NCI-H1930 (cell line): ENCODE data around the gene FEM1C.

ENCODE experiments used
- DNase-seq, 2 experiments: peaks; one replicate each; lab custom pipeline; 2025; lab: John Stamatoyannopoulos, UW

Gene FEM1C

DNA sequence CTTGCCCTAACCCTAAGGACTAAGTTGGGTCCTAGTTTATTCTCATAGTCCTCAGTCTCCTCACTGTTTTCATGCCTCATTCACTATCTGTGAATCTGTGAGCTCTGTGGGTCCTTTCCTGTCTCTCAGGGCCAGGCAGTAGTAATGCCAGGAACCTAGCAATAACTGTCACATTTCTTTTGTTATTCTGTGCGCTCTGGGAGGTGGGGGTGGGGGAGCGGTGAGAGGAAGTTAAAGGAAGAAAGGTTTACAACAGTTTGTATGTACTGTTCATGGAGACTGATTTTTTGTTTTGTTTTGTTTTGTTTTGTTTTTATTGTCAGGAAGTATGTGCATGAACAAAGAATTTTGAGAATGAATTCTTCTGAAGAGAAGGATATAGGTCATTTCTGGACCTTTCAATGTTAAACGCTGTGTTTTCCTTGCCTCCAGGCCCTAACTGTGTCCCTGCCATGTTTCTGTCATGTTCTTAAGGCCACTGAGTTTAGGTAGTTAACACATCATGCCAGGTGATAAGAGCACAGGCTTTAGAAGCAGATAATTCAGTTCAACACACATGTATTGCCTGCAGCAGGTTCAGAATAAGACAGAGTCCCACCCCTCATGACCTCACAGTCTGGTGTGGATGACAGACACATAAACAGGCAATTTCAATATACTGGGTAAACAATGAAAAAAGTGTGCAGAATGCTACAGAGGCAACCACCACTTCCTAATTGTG lies 13.3 kb upstream of the FEM1C start:
- DNase-seq = no peak

DNA sequence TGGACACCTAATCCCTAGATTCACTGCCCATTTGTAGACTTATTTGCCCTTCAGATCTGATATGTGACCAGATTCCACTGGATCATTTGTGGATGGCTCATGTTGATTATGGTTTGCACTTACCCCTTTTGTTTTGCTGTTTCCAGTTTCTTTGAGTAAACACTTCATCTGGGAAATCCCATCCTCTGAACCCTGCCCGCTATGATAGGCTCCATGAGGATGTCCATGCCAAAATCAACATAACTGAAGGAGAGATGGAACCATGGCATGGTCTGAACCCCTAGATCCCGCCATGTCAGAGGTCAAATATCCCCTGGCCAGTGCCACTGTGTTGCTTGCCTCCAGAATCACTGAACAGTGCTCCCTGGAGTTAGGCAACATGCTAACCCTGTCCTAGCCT lies 11.7 kb upstream of the FEM1C start:
- no peak for DNase-seq

DNA sequence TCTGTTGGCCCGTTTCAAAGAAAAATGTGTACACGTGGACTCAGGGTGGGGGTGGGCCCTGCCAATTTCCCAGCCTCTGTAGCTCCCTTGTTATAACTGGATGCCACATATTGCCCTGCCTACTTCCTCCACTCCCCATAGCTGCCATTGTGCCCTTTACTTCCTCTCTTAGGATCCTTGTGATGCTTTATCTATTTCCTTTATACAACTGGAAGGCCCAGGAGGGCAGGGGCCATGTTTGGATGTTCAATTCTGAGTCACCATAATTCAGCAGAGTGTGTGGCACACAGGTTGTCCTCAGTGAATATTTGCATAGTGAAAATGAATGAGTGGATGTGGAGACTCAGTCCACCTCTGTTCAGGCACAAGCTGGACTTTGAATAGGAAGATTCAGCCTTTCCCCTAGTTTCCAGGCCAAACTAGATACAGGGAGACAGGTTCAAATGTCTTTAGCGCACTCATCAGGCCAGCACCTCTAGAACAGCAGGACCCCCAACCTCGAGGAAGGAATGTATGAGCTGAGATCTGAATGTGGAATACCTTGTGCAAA lies 10.6 kb upstream of the FEM1C start:
- no peak for DNase-seq

DNA sequence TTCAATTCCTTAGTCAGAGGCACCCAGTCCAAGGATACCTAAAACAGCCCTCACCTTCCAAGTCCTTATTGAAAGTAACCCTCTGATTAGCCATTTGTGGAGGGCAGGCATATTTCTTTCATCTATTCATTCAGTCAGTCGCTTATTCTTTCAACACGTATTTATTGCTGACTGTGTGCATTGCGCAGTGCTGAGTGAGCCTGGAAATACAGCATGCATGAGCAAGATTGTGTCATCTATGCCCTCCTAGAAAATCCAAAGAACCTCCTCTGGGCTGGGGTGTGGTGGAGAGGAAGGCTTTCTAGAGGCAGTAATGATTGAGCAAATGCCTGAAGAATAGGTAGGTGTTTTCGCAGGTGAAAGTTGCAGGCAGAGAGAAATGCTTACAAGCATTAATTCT lies 8.5 kb upstream of the FEM1C start:
- no peak for DNase-seq

DNA sequence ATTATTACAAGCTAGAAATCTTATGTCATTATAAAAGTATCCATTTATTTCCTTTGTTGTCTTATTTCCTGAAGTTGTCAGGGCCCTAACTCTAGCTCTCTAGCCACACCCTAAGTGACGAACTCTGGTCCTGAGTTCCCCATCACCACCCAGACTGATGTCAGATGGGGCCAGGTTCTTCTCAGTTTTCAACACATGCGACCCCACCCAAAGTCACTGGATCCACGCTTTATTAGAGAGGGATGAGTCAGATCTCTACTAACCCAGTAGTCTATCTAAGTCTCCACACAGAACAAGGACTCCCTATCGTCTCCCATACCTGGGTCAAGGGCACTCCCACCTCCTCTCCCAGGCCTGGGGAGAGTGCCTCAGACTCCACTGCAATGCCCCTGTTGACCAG lies 6.8 kb upstream of the FEM1C start:
- no peak for DNase-seq

DNA sequence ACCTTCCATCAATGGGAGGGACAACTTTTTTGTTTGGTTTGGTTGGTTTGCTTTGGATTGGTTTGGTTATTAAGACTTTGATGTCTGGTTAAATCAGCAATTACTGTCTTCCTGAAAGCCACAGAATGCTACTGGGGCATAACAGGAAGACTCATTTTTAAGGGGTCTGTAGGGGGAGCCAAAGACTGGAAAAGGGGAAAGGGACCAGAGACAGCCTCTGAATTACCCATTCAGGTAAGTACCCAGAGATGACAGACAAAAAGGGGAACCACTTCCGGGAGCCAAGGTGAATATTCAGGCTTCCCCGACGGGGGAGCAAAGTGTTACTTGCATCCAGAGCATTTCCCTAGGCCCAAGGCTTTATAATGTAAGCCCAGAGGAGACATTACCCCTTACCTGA lies 4.6 kb upstream of the FEM1C start:
- DNase-seq = no peak

DNA sequence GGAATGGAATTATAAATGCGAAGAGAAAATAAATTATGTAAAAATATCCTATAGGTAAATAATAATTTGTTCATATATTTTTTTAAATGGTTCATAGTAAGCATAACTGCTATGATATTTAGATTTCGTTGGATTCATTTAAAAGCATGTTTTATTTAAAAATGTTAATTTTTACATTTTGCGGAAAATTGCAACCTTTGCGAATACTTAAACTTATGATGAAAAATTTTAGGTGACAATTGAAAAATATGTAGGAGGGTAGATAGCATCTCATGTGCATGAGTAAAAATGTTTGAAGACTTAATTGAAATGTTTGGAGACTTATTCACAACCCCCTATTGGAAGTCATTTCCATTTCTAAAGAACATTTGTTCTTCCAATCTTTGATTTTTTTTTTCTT lies 4.1 kb upstream of the FEM1C start:
- no peak for DNase-seq

DNA sequence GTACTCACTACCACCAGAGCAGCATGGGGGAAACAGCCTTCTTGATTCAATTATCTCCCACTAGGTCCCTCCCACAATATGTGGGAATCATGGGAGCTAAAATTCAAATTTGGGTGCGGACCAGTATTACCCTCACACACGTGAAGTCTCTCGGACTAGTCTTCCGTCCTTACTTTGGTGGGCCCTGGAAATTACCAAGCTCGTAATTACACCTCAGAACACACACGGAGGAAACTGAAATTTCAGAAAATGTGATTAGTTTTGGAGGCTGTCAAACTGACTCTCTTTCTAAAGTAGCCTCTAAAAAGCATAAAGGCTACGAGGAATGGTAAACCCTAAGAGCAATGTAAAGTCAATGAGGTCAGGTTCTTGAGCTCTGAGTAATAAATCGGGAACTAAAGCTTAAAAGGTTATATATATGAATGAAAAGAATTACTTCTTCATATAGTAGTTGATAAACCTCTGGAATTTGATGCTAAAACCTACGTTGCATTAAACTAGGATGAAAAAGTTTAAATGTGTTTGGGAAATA lies 842 bp upstream of the FEM1C start:
- no peak for DNase-seq

DNA sequence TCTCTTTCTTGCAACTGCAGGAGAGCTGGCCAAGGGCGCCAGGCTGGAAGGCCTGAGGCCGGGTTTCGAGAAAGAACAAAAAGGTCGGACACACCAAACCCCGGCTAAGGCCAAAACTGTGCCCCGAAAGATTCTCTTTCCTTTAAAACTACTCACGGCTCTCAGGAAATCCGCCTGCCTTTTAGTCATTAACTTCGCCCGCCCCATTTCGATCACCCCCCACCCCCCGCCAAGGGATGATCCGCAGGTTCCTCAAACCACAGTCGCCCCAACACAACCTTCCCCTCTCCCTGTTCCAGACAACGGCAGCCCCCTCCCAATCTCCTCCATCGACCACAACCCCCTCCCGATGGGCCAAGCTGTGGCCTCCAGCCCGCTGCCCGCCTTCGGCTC lies 536 bp downstream of the FEM1C start:
- DNase-seq = no peak

DNA sequence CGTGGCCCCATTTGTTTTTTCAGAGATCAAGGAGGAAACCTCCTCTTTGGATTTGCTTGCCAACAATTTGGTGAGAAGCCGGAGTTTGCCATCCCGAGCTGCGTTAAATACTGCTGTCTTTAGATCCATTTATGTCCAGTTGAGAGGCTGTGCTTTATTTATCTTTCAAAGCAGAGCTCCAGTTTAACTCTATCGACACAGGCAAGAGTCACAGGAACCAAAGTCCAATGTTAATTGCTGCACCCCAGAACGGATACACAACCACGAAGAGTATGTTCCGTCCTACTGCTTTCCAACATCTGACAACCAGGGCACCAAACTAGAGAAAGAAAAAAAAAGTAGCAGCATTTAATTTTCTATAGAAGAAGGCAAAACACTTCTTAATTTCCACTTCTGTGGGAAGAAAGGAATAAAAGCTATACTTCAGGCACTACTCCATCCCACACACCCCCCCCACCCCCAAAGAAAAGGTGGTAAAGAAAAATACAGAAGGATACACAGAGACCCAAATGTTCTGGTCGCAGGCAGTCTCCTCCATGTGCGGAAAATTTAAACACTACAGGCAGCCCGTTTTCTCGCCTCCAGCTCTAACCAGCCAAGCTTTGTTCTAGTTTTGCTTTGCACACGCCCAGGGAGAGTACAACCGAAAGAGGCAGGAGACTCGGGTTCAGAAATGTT lies 1.1 kb downstream of the FEM1C start:
- no peak for DNase-seq

DNA sequence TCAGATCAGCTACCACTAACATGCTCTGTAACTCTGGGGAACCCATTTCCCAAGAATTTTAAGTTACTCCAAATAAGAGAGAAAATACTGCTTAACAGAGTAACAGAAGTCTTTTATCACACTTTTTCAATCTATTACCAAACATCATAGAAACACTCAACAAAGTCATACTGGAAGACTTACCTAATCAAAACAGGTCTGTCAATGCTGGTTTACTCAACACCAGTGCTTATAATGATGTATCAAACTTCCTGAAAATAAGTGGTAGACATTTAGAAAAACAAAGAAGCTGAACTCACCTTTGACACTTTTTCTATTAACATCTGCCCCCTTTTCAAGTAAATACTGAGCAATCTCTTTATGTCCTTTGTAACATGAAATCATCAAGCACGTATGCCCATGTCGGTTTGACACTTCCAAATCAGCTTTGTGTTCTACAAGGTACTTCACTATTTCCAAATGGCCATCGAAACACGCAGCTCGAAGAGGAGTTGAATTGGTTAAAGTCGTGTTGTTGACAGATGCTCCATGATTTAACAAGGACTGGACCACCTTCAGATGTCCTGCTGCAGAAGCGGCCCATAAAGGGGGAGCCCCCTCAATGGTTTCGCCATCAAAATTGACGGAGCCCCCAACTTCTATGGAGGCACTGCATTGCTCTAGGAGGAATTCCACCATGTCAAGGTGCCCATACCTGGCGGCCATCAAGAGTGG lies 1.8 kb downstream of the FEM1C start:
- no peak for DNase-seq

DNA sequence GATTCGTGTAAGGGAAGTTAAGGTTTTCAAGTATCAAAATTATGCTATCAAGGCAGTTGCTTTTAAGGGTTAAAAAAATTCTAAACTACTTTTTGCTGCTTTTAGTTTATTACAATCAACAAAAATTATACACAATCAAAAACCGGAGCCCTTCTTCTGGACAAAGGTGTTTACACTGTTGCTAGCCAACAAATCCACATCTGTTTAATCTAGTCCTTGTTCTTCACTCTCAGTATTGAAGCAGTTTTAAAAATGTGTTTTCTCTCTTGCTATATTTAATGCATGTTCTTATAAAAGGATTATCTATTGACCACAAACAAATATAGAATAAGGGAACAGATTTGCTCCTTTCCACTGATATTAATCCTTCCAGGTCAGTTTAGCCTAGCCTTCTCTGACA lies 2.5 kb downstream of the FEM1C start:
- DNase-seq = no peak

DNA sequence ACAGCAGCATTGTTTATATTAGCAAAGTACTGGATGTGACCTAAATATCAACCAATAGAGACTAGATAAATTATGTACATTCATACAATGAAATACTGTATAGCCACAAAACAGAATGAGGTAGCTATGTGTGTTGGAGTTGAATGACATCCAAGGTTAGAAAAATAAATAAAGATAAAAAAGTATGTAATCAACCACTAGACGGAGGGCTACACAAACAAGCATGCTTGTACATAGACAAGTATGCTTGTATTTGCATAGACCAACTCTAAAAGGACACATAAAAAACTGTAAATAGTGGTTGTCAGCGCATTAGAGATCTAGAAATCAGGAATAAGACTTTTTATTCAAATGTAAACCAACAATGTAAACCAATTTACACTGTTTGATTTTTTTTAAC lies 3.0 kb downstream of the FEM1C start:
- no peak for DNase-seq

DNA sequence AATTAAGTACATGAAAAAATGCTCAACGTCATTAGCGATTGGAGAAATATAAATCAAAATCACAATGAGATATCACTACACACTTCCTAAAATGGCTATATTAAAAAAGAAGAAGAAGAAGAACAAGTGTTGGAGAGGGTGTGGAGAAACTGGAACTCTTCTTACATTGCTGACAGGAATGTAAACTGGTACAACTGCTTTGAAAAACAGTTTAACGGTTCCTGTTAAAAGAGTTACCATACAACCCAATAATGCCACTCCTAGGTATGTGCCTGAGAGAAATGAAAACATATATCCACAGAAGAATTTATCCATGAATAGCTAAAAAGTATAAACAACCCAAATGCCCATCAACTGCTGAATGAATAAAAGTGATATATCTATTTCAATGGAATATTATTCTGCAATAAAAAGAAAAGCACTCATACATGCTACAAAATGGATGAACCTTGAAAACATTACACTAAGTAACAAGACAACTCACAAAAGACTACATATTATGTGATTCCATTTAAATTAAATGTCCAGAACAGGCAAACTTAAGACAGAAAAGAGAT lies 9.0 kb downstream of the FEM1C start:
- no peak for DNase-seq

DNA sequence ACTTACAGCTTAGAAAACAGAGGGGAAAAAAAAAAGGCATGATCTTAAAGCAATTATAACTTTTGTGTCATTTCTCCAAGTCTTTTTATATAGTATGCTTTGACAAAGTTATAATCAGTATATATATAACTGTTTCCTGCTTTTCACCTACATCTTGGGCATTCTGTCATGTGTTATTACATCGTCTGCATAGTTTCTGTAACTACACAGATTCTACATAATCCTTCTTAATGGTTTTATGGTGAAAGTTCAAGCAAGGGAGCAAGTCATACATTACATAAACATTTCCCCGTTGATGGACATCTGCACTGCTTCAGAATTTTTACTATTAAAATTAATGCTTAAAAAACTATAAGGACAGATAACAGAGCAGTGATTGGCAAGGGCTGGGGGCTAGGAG lies 12.1 kb downstream of the FEM1C start:
- no peak for DNase-seq

DNA sequence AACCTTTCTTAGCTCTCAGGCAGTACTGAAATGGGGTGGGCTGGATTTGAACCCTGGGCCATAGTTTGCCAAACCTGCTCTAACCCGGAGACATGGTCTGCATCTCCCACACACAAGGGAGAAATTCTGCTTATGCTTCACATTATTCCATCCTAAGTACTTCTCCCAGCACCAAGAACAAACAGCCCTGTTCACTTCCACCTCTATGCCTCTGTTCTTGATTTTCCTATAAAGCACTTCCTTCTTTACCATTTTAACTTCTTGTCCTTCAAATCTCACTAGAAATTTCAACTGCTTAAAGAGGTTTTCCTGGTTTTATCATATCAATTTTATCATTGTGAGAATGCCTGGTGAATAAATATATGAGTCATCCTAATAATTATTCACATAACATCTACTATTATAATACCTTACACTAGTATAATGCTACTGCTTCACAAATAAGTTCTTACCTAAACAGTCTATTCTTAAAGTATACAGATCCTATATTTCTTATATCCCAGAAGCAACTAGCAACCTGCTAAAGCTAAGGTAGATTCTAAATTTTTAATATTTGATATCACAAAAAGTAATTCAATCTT lies 12.7 kb downstream of the FEM1C start:
- no peak for DNase-seq

DNA sequence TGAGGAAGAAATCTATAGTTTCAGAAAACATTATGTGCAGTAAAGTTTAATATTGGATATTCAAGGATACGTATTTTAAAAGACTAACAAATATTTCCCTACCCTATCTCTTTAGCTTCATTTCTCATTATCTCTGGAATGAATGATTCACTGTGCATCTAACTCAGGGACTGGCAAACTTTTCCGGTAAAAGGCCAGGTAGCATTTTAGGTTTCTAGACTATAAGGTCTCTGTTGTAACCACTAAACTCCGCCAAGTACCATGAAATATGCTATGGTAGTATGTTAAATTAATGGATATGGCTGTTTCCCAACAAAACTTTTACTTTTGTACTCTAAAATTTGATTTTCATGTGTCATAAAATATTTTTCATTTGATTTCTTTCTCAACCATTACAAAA lies 13.2 kb downstream of the FEM1C start:
- no peak for DNase-seq

DNA sequence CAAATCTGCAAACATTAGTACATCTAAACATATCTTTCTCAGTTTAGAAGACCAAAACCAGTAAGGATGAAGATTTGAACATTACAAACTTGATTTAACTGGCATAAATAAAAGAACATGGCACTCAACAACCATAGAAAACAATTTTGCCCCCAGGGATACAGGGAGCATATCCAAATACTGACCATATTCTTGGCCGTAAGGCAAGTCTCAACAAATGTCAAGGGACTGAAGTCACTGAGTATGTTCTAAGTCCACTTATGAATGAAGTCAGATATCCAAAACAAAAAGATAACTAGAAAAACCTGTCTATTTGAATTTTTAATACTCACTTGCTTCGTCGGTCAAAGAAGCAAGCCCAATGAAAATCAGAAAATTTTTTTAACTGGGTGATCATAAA lies 14.1 kb downstream of the FEM1C start:
- DNase-seq = no peak

DNA sequence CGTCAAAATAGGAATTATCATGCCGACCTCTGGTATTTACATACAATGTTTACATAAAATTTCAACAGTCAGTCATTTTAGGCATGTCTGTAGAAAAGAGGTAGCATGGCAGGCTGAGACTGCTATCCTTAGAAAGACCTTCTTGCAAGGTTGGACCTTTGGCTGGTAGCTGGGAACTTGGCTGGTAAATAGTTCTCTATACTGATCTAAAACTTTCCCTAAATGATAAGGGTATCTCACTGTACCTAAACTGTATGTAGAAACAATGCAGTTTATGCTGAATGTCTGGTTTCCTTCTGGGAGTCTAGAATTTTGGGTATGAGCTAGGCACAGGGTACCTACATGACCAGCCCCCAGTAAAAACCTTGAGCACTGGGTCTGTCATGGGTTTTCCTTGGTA lies 18.0 kb downstream of the FEM1C start:
- no peak for DNase-seq

DNA sequence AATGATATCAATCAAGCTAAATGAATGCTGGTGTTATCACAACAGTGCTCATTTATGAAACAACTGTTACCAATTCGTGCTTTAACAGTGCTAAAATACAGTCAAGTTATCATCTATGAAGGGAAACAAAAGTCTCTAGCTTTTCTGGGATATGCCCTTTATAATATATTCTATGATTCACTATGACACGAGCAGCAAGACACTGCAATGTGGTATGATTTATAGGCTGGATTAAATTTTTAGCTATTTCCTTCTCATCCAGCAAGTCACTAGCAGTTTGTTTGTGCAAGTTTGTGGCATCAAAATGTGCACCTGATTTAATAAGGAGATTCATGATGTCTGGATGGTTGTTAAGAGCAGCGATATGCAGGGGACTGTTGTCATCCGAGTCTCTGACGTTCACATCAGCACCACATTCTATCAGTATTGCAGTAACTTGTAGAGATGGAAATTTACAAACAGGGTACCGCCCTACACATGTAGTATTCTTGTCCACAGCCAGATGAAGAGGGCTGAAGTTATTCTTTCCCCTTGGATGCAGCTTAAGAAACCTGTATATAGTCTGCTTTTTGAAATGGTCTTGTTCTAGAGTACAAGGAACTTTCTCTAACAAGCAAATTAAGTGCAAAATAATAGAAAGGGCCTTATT lies 20.3 kb downstream of the FEM1C start:
- DNase-seq = no peak

DNA sequence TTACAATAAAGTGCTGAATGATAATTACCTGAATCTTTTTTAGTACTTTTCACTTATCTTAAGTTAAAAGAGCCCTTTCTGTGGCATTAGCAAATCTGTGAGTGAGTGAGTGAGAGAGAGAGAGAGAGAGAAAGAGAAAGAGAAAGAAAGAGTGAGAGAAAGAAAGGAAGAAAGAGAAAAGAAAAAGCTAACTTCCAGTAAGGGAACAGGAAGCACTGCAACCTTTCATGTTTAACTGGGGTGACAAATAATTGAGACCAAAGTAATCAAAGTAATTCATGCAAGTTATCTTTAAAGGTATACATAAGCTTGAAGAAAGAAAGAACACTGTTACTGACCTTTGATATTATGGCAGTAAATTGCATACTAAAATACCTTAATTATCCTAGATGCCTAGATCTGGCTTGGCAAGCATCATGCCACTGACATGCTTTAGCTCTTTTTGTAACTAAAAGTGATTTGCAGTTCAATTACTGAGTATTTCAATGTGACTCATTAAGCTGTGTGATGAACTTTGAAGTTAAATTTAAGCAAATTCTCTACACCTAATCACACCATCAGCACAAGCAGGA lies 21.7 kb downstream of the FEM1C start:
- no peak for DNase-seq
